Astrocyte of the cerebellum (primary cell): ENCODE data around the gene ABLIM2.

Experiments used
- DNase-seq: peaks from one replicate; pipeline ENCODE4 v3.0.0-alpha.2; 2011; ENCODE audit warnings: low read depth
- H3K4me3 ChIP-seq: 2 replicates; pipeline ENCODE4 v1.5.1; 2011; ENCODE audit warnings: mild to moderate bottlenecking, low read depth, low read length, moderate library complexity
- in situ Hi-C: cut with HindIII; loops from 2 replicates; pipeline ENCODE4 v1.10.0; 2017; ENCODE audit warnings: low sequenced_read_pairs
- TF ChIP-seq, protein P1 (sequence below): IDR thresholded peaks from 2 replicates; pipeline ENCODE4 v1.5.1; 2012; ENCODE audit warnings: low read length, low read depth, moderate library complexity, mild to moderate bottlenecking; ENCODE audit errors: missing control alignments

The ABLIM2 gene

DNA sequence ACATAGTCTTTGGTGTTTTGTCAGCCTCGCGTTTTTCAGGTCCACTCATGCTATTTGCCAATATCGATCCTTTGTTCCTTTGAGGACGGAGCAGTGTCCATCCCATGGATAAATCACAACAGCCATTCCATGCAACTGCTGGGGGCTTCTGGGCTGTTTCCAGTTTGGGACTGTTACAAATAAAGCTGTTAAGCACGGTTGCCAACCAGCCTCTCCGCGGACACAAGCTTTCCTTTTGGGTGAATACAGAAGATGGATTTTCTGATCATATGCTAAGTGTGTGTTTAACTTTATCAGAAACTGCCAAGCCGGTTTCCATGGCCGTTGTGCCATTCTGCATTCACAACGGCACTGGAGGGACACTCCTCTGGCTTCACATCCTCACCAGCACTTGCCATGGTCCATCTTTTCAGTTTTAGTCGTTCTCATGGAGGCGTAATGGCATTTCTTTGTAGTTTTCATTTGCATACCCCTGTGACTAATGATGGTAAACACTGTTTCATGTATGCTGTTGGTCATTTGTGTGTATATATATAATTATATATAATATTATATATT is 67.8 kb downstream of the ABLIM2 start:
- DNase-seq, result no peak
- TF ChIP-seq, protein P1, sequence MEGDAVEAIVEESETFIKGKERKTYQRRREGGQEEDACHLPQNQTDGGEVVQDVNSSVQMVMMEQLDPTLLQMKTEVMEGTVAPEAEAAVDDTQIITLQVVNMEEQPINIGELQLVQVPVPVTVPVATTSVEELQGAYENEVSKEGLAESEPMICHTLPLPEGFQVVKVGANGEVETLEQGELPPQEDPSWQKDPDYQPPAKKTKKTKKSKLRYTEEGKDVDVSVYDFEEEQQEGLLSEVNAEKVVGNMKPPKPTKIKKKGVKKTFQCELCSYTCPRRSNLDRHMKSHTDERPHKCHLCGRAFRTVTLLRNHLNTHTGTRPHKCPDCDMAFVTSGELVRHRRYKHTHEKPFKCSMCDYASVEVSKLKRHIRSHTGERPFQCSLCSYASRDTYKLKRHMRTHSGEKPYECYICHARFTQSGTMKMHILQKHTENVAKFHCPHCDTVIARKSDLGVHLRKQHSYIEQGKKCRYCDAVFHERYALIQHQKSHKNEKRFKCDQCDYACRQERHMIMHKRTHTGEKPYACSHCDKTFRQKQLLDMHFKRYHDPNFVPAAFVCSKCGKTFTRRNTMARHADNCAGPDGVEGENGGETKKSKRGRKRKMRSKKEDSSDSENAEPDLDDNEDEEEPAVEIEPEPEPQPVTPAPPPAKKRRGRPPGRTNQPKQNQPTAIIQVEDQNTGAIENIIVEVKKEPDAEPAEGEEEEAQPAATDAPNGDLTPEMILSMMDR, result no peak
- H3K4me3 ChIP-seq, result no peak overlapping the region
- in situ Hi-C loops, result no loop called here

DNA sequence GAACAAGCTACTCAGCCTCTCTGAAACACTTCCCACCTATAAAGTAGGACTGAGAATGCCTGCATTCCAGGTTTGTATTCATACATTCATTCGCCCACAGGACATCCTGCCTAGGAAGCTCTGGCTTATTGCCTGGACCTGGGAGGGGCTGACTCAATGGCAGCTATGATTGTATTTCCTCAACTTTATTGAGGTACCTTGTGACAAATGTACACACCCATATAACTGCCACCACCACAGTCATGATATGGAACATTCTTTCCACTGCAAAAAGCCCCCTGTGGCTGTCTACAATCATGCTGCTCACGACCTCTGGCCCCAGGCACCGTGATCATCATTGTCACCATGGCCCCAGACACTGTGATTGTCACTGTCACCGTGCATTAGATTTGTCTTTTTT is 68.3 kb downstream of the ABLIM2 start:
- DNase-seq, result no peak
- H3K4me3 ChIP-seq, result no peak overlapping the region
- in situ Hi-C loops, result no loop called here
- TF ChIP-seq, protein P1, result no peak

- TF ChIP-seq, protein P1, result no peak
- DNase-seq, result no peak
- no peak overlapping the region for H3K4me3 ChIP-seq
- in situ Hi-C loops, result no loop called here
These were observed 68.8 kb downstream of the ABLIM2 start for GRCh38 chr4:8089862-8090261.

DNA sequence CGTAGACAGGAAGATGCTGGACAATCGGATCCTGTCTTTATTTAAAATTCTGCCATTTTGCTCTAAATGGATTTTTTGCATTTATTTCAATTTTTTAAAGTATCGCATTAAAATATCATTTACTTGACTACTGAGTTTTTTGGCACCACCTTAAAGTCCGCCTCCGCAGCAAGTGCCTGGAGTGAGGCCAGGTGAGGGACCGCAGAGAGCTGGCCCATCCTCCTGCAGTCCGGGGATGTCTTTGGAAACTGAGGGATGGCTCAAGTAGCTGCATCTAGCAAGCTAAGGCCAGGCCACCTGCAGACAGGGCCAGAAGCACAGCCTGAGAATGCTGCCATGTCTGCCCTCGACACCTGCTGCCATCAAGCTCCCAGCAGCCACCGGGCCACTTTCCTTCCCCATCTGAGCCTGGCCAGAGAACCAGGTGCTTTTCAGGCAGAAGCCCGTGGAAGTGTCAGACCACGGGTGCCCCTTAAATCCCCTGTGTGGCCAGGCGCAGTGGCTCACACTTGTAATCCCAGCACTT is 69.6 kb downstream of the ABLIM2 start:
- DNase-seq, result no peak
- H3K4me3 ChIP-seq, result no peak overlapping the region
- in situ Hi-C loops, result no loop called here
- TF ChIP-seq, protein P1, result no peak

DNA sequence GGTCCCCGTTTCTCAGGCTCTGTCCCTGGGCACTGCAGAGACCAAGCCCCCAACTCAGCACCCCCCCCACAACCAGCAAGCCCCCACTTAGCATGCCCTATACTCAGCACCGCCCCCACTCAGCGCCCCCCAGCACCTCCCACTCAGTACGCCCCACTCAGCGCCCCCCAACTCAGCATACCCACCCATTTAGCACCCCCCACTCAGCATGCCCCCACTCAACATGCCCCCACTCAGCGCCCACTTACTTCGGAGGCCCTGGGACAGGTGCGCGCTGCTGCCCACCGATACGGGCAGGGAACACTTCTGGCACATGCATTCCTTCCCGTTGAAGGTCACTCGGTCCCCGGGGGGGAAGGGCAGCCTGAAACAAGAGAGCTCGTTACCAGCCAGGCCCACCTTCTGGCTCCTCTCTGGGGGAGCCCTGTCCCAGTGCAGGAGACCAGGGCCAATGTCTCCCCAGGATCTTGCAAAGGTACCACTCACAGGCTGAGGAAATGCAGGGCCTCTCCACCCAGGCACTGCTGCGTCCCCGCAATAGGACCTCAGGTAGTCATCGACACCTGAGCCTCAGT is 70.6 kb downstream of the ABLIM2 start:
- in situ Hi-C loops, result no loop called here
- DNase-seq, result no peak
- no peak overlapping the region for H3K4me3 ChIP-seq
- TF ChIP-seq, protein P1, result no peak

DNA sequence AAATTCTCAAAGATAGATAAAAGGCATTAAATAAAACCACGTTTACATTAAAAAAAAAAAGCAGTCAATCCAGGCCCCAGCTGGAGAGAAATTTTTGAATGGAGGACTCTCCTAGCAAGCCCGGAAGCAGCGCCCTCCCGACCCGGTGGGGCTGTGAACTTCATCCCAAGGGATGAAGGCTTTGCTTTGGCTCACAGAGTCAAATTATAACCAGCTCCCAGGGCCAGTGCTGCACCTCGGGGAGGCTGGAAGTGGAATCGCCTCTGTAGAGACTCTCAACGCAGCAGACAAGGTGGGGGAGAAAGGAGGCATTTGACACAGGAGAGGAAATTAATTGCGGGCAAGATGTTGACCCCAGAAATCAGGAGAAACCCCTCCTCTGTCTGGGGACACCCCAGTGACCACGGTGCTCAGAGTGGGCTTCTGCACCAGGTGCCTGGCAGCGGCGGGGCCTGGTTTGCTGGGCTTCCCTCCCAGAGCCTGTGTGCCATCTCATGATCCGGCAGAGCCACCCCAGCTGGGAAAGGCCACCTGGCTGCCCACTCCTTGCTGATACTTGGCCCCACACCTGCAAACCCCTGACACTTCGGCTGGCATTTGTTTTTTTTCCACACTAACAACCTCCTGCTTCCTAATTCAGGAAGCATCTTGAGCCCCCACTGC is 71.7 kb downstream of the ABLIM2 start:
- H3K4me3 ChIP-seq, result no peak overlapping the region
- TF ChIP-seq, protein P1, result no peak
- in situ Hi-C loops, result no loop called here
- no peak for DNase-seq
